GM21447 (cell line): ENCODE data around the gene GATA2.

Experiments used
- ATAC-seq: cut with Tn5 transposase; IDR thresholded peaks from one replicate; pipeline ENCODE4 v1.9.1; 2021; ENCODE audit not compliant: unreplicated experiment

Gene GATA2

DNA sequence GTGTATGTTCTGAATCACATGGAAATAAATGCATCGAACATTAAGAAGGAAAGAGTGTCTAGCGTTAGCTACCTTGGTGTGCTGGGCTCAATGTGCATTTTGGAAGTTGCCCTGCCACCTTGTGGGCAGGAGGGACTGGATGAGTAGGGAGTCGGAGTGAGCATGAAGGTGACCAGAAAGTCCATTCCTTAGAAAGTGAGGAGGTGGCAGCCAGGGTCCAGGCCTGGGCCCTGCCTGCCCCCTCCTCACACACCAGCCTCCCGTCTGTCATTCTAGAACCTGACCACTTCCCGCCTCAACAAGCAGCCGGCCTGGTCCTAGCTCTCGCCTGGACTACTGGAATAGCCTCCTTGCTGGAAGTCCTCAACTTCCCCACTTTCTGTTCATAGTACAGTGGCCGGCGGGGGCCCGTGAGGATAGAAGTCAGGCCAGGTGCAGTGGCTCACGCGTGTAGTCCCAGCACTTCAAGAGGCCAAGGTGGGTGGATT, 10.2 kb upstream of the GATA2 start:
- no peak for ATAC-seq

DNA sequence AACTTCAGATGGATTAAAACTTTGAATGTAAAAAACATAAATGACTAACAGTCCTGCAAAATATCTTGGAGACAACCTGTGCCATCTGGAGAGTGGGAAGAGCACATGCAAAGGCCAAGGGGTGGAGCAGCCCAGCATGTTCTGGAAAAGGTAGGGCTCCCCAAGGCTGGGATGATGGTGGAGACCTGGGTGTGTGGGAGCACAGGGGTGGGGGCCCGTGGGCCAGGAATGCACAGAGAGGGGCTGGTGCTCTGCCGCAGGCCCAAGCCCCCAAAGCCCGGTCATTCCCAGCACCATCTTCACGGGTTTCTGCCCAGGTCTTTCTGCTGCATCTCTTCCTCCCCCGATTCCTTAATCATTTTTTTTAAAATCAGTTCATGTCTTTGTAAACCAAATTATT, 9.7 kb upstream of the GATA2 start:
- no peak for ATAC-seq

DNA sequence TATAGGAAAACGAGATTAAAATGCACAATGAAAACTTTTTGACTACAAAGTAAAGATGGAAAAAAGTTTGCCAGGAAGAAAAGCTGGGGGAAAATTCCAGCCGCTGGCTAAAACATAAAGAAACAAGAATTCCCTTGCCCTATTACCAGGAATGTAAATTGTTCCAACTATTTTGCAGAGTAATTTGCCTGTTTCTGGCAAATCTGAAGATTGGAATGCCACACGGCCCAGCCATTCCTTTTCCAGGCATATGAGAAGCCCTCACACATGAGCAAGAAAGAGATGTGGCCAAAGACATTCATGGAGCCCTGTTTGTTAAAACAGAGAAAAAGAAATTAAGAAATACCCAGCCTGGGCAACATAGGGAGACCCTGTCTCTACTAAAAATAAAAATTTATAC, 8.4 kb upstream of the GATA2 start:
- no peak for ATAC-seq

DNA sequence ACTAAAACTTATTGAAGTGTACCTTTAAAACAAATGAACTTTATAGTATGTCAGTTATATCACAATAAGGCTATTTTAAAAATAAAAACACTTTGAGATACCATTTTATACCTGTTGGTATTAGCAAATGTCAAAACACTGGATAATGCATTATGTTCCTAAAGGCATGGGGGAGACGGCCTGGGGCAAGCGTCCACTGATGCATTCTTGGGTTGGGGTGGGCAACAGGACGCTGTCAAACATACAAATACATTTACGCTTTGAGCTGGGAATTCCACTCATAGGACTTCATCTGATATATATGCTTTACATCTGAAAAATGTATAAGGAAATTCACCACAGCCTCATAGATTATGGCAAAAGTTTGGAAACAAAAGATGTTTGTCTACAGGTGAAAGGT, 7.6 kb upstream of the GATA2 start:
- no peak for ATAC-seq

DNA sequence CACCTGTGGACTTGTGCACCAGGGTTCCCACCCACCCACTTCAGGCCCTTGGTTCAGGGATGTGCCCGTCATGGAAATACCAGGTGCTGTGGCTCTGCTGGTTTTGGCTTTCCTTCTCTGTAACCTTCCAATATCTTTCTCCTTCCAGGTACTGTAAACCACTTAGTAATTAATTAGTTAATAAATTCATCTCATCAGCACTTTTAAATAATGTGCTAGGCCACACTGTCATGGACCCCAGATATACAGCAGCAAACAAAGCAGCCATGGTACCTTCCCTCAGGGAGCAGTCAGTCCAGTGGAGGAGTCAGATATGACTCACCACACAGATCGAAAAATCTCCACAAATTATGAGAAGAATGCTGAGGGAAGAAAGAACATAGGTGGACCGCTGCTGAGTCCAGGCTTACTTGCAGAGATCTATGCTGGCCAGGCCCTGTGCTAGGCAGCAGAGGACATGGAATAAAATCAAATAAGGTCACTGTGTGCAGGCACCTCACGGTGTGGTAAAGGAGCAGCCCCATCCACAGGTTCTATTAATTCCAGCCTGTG, 6.8 kb upstream of the GATA2 start:
- no peak for ATAC-seq

DNA sequence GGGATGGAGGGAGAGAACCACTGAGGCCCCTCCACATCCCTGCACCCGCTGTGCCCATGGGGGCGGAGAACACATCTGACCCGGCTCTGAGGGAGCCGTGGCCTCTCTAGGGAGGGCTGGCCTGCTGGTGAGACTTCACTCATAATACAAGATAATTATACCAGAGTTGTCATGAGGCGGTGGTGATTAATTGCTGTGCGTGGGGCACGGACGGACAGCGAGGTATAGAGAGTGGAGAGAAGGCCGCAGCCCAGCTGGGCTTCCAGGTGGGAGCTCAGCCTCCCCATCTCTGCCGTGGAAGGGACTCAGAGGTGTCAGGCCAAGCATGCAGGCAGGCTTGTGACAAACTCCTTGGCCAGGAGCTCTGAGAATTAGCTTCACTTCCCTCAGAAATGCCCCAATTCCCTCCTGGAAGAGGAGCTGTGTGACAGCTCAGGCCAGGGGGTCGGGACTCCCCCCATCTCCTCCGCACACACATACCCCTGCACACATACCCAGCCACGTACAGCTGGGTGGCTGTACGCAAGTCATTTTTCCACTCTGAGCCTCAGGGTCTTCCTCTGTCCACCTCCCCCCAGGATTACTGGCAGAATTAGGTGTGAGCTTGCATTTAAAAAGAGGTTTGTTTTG, 6.0 kb upstream of the GATA2 start:
- no peak for ATAC-seq

DNA sequence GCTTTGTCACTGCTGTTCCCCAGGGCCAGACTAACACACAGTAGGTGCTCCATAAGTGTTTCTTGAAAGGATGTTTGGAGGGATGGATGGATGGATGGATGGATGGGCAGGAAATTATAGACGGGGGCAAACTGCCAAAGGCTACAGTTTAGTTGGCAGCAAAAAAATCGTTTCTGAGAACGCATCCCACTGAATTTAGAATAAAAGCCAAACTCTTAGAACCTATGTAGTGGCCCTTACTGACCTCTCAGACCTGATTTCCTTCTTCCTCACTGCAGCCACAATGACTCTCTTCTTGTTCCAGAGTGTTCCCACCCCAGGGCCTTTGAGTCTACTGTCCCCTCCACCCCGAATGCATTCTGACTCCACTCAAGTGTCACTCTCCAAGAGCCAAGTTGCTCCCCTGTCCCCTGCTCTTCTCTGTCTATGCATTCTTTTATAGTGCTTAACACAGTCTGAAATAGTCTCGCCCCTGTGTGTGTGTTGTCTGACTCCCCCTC, 5.2 kb upstream of the GATA2 start:
- no peak for ATAC-seq

DNA sequence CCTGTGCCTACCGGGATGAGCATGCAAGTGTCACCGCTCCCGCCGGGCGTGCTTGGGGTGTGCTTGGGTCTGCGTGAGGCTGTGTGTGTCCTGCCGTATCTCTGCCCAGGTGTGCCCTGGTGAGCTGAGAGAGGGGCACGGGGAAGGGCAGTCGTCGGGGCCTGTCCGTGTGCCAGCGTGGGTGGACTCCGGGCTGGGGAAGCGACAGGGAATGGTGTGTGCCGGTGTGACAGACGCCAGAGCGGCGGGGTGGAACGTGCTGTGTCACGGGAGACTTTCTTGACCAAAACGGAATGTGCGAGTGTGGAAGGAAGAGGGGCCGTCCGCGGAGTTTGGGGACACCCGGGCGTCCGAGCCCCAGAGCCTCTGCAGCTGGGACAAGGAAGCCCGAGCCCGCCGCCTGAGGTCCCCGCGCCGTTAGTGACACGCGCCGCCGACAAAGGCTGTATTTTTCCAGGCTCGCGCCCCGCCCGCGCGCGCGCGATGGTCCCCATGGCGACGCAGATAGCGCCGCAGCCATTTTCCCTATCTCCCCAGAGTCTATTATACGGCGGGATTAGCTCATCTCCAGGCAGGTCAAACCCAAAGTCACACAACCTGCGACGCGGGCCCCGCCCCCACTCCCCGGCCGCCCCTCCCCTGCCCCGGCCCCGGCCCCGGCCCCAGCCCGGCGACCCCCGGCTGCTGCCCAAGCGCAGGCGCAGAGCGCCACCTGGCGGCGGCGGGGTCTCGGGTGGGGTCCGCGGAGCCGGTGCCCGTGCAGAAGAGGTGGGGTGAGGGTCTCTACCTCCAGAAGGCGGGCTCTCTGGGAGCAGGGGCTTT, 4.5 kb upstream of the GATA2 start:
- no peak for ATAC-seq

DNA sequence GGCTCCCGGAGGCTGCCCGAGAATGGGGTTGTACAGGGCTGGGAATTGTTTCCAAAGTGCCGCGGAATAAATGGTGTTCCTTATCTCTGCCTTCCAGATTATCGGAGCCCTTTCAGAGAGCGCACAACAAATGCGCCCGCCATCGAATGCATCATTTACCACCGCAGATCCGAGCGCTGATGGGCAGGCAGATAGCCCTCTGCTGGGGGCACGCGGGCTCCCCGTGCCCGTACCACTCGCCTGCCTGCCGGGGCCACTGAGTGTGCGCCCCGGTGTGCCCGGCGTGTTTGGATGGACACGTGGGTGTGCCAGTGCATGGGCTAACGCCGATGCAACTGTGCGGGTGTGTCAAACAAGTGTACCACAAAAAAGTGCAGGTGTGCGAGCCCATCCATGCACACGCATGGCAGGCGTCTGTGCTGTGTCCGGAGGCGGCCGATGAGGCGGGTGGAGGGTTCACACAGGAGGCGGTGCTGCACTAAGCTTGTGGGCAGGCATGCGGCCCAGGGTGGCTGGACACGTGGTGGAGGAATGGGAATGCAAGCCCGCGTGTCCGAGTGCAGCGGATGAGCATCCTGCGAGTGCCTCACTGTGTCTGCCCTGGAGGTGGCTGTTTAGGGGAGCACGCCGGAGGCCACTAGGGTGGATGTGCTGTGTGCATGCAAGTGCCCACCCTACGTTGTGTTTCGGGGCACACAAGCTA, 3.8 kb upstream of the GATA2 start:
- ATAC-seq = no peak

DNA sequence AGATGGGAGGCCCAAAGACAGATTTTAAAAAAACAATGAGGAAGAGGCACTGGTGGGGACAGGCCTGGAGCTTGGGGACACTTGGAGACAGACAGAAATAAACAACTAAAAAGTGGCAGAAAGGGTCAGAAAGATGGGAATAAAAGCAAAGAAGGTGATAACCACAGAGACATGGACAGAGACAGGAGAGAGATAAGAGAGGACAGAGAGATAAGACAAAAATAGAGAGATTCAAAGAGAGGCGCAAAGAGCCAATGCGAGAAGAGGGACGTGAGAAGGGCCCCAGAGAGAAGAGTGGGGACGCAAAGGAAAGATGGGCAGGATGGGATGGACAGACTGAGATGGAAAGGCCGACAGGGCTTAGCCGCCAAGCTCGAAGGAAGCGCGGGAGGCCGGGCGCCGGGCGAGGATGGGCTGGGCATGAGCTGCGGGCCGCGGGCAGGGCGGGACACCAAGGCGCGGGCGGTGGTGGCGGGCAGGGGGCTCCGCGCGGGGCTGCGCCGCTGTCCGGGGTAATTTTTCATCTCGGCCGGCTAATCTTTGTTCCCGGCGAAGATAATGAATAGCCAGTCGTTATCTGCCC, 3.1 kb upstream of the GATA2 start:
- no peak for ATAC-seq

DNA sequence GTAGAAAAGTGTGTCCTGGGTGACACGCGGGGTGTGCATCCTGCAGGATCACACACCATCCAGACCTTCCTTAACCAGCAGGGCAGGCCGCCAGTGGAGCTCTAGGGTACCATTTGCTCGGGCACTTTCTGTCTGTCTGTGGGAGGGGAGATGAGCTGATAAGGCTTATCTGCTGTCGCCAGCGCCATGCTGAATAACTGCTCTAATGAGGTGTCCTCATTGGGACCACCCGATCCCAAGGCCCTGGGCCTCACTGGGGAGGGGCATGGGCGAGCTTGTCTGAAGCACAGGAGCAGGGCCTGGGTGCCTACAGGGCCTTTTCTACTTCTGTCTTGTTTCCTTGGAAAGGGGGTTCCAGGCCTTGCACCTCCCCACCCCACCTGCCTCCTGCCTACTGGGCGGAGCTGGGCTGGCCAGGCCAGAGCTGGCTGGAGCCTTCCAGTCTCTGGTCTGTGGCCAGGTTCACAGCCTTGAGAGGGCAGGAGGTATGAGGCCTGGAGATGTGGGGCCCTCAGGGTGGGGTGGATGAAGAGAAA, 2.5 kb upstream of the GATA2 start:
- no peak for ATAC-seq

DNA sequence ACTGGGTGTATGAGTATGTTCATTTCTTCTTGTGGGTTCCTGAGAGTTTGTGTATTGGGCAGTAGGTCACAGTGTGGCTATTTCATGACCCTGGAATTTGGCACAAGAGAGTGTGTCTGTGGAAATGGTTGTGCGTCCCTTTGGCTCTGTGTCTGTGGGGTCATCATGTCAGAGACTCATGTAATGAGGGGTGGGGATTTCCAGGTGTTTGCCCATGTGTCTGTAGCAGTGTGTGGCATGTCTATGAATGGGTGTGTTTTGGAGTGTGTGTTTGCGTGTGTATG, 1.3 kb upstream of the GATA2 start:
- no peak for ATAC-seq

DNA sequence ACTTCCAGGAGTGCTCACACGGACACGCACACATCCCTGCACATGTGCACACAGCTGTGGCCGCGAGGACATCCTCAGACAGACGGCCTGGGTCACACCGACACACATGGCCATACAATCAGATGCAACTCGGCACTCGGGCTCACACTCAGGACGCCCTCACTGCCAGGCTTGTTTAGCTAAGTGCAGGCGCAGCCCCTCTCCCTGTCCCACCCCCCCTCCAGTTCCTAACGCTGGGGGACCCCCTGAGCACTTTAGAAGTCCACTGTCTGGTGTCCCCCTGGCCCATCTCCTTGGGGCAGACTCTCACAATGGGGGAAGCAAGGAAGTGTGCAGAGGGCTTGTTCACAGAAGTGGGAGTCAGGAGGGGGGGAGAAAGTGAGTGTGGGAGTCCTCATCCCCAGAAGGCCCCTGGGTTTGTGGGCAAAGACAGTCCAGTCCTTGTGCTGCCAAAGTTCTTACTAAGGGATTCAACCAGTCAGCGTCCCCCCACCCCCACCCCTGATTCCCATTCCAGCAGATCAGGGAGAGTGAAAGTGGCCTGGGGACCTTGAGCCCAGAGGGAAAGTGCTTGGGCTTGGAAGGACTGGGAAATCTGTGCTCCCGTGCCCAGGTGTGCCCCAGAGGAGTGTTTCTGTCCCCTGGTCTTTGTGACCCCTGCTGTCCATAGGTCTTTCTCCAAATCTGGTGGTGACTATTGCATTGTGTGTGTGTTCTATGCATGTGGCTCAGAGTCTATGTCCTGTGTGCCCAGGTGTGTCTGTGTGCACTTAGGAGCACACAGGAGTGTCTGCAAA, 767 bp upstream of the GATA2 start:
- no peak for ATAC-seq

DNA sequence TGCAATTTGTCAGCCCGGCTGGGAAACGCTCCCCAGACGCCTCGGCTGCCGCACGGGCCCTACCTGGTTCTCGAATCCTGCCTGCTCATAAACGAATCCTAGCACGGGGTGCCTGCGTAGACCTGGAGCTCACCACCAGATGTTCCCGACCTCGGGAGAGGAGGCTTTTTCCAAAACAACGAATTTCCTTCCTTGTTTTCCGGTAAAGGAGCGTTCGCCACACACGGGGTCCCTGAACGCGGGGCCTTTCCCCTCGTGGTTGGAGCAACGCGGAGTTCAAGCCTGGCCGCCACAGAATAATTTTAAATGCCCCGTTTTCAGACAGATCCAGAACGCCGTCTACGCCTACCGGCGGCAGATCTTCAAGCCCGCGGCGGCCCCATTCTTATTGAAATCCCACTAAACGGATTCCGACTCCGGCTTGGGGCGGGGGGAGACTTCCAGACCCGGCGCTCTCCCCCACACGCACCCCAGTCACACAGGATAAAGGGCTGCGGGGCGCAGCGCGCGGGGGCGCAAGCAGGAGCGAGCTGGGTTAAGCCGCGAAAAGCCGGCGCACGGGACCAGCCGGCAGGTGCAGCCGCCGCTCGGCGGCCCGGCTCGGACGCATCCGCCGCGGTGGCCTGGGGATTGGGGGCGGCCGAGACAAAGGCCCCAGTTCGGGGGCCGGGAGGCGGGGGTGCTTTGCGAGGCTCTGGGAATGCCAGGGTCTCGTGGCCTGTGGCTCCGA, 895 bp downstream of the GATA2 start:
- no peak for ATAC-seq

DNA sequence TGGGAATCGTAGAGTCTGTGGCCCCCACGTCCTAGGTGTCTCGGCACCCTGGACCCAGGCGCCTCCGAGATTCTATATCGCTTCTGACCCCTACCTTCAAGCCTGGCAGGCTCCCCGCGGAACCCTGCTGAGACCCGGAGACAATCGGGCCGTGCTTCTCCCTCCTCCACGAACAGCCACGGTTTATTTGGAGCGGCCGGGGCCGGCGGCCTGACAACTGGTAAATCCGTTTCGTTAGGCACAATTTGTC, 1.4 kb downstream of the GATA2 start:
- ATAC-seq = no peak

DNA sequence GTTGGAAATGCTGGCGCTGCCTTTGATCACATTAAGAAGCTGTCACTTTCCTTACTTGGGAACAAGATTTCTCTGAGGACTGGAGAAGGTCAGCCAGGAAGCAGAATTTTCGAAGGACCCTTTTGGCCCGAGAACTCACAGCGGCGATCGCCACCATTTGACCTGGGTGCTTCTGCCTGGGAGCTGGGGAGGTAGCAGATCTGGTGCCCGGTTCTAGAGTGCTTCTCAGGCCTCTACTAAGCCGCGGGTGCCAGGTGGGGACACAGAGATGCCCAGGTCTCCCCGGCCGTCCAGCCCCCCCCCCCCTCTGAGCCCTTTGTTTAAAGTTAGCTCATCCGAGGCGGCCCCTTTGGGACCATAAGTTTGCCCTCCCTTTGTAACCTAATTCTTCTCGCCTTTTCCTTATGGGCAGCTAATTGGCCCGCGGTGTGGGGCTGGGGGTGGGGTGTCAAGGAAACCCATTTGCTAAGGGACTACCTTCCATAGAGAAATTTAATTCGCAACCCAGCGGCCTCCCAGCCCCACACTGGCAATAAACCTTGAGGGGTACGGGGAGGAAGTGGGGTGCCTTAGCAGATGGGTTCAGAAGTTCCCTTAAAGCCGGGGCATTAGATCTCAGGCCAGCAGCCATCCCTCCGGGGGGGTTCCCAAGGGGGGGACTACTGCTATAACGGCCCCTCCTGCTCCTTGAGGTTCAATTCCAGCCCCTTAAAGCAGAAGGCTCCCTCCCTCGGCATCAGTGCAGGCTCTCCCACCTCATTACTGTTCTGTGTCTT, 1.9 kb downstream of the GATA2 start:
- no peak for ATAC-seq

DNA sequence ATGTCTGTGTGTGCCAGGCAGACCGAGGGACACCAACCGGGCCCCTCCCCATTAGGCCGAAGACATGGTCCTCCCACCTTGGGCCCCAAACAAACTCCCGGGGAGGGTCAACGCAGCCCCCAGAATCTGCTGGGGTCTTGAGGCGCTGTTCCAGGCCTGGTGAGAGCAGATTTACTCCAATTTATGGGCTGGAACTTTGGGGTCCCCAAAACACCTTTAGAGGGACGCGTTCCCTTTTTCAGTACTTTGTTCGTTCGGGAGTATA, 2.4 kb downstream of the GATA2 start:
- ATAC-seq = no peak

DNA sequence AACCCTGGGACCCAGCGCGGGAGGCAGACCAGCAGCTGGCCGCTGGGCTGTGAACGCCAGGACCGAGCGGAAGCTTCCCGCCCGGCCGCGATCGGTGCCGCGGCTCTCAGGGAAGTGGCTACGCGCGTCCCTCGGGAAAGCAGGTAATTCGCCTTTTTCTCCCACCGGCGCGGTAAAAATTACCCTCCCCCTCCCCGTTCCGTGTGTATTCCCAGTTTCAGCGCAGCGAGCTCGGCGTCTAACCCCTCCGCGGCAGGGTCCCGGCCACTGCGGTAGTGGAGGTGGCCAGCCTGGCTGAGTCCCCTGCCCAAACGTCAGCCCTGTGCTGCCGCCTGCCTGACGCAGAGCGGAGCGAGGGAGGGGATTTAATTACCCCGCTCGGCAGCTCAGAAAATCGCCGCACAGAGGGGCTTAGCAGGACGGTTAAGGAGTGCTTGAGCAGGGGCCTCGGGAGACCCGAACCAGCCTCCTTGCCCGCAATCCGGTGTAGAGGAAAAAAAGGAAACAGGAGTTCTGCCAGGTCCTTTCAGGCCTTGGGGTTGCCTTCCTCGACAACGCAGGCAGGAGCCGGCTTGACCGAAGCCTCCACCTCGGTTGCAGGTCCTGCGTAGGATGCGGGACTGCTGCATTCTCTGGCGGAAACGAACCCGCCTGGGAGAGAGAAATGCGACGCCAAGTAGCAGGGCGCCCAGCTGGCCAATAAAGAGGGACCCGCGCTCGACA, 2.9 kb downstream of the GATA2 start:
- ATAC-seq = no peak

DNA sequence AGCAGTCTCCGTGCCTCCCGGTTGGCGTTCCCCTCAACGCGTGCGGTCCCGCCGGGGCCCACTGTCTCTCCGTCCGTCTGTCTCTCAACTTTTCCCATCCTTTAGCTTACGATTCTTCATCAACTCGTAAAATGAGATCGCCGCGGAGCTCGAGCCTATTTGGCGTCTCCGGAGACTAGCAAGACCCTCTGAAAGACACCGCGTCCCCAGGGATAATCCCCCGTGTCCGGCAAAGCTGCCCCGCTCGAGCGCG, 3.4 kb downstream of the GATA2 start:
- no peak for ATAC-seq
